HepG2 (cell line): Measurements from ENCODE around the gene SLC9A8. TPM values are rescaled to one million over a fixed set of nuclear protein-coding genes. Genes with fewer than 3 reads are reported as not detected.

Experiments used
- ATAC-seq: fragments of 200-7000 bp; cut with Tn5 transposase; 3 replicates; pipeline ENCODE4 v1.9.1; 2020; ENCODE audit warnings: mild to moderate bottlenecking, moderate library complexity
- BruUV-seq: library from RNA; stranded (reverse); fragments of 400-500 nt; replicated peaks from 2 replicates; lab custom pipeline; 2021; lab: Mats Ljungman, UMichigan
- CTCF ChIA-PET: fragments of 300-600 bp; formaldehyde crosslinking; extraction: SDS; loops from one replicate; lab custom pipeline; 2021; ENCODE audit warnings: low total read pairs, inconsistent platforms, low intra/inter-chr PET ratio; lab: Yijun Ruan, JAX
- POLR2A ChIA-PET: fragments of 350-600 bp; sonication (Branson Sonifier 250); formaldehyde crosslinking; loops from one replicate; lab custom pipeline; 2020; ENCODE audit warnings: antibody characterized with exemption, inconsistent platforms; lab: Yijun Ruan, JAX
- DNase-seq: peaks from one replicate; pipeline ENCODE4 v3.0.0-alpha.2; 2015; ENCODE audit warnings: low spot score
- FAIRE-seq: peaks from 3 replicates; lab custom pipeline; 2011; peaks lifted over from hg19 to GRCh38; lab: Jason Lieb, UNC
- H2AFZ ChIP-seq: one replicate; pipeline ENCODE4 v1.6.1; 2011; ENCODE audit warnings: low read length, inconsistent platforms
- H3K27ac ChIP-seq: fragments of 300-600 bp; 3 replicates; pipeline ENCODE4 v1.8.0; 2011; ENCODE audit warnings: mixed run types, mild to moderate bottlenecking, mixed read lengths, low read length, inconsistent platforms; ENCODE audit not compliant: insufficient read depth; ENCODE audit errors: extremely low read length
- H3K27me3 ChIP-seq, 2 experiments: fragments of 200-600 bp in 1 of 2; 2 replicates in 1 of 2; 3 replicates in 1 of 2; pipeline versions ENCODE4 v1.6.0 to v1.8.0; 2011; ENCODE audit warnings: low read length in 2 of 2, mild to moderate bottlenecking in 2 of 2, moderate library complexity in 2 of 2, inconsistent platforms in 1 of 2; ENCODE audit not compliant: insufficient read depth in 2 of 2, control insufficient read depth in 1 of 2
- H3K36me3 ChIP-seq, 2 experiments: fragments of 200-600 bp in 1 of 2; replicated peaks in 1 of 2; 2 replicates in 1 of 2; 3 replicates in 1 of 2; pipeline versions ENCODE4 v1.5.1 to v1.8.0; 2011; ENCODE audit warnings: low read length in 2 of 2, inconsistent platforms in 1 of 2; ENCODE audit not compliant: insufficient read depth in 2 of 2, control insufficient read depth in 1 of 2
- H3K4me1 ChIP-seq: 2 replicates; pipeline ENCODE4 v1.5.1; 2012; ENCODE audit warnings: low read length, inconsistent platforms; ENCODE audit not compliant: insufficient read depth
- H3K4me2 ChIP-seq: 2 replicates; pipeline ENCODE4 v1.6.0; 2011; ENCODE audit warnings: low read depth, low read length, inconsistent platforms
- H3K4me3 ChIP-seq, 3 experiments: fragments of 200-600 bp in 1 of 3; sonication (generic), shearing (Covaris generic) in 1 of 3; replicated peaks in 1 of 3; 2 replicates each; pipeline ENCODE4 v1.5.1; 2011 to 2016; ENCODE audit warnings: low read length in 3 of 3, inconsistent platforms in 2 of 3, low read depth in 2 of 3, mild to moderate bottlenecking in 2 of 3, control low read depth in 1 of 3, mixed read lengths in 1 of 3; ENCODE audit not compliant: insufficient read depth in 1 of 3
- H3K79me2 ChIP-seq: one replicate; pipeline ENCODE4 v1.6.1; 2011; ENCODE audit warnings: low read length, inconsistent platforms; ENCODE audit not compliant: insufficient read depth
- H3K9ac ChIP-seq: 2 replicates; pipeline ENCODE4 v1.6.0; 2011; ENCODE audit warnings: mild to moderate bottlenecking, low read depth, low read length, inconsistent platforms; ENCODE audit not compliant: insufficient read depth
- H3K9me3 ChIP-seq: 2 replicates; pipeline ENCODE4 v1.5.1; 2012; ENCODE audit warnings: mild to moderate bottlenecking, low read length
- H4K20me1 ChIP-seq: 2 replicates; pipeline ENCODE4 v1.6.0; 2011; ENCODE audit warnings: inconsistent platforms, mild to moderate bottlenecking, low read length, moderate library complexity; ENCODE audit not compliant: insufficient read depth
- ADNP ChIP-seq: sonication (generic); formaldehyde crosslinking; IDR thresholded peaks from 2 replicates; pipeline ENCODE4 v1.4.0; 2020; ENCODE audit warnings: missing genetic modification reagents
- ELF3 ChIP-seq: IDR thresholded peaks from 2 replicates; pipeline ENCODE4 v1.6.1; 2016; ENCODE audit warnings: missing genetic modification reagents, missing compliant biosample characterization
- HHEX ChIP-seq: IDR thresholded peaks from 2 replicates; pipeline ENCODE4 v1.6.1; 2016; ENCODE audit warnings: control low read depth
- HMG20A ChIP-seq: IDR thresholded peaks from 2 replicates; pipeline ENCODE4 v1.6.1; 2016; ENCODE audit warnings: borderline replicate concordance
- LCORL ChIP-seq, 2 experiments: fragments of 450-650 bp in 1 of 2; sonication (generic) in 1 of 2; formaldehyde crosslinking in 1 of 2; IDR thresholded peaks; 2 replicates each; pipeline versions ENCODE4 v1.5.0 to v1.6.1; 2017 to 2020; ENCODE audit warnings: antibody characterized with exemption in 1 of 2, missing genetic modification reagents in 1 of 2
- NFIC ChIP-seq: IDR thresholded peaks from 2 replicates; pipeline ENCODE4 v1.6.1; 2012; ENCODE audit warnings: mild to moderate bottlenecking, low read length, inconsistent platforms
- NR2C2 ChIP-seq: sonication (generic); formaldehyde crosslinking; IDR thresholded peaks from 2 replicates; pipeline ENCODE4 v1.4.0; 2020; ENCODE audit warnings: missing genetic modification reagents, mild to moderate bottlenecking, moderate library complexity, borderline replicate concordance
- NR2F6 ChIP-seq, 2 experiments: IDR thresholded peaks; 2 replicates each; pipeline ENCODE4 v1.6.1; 2016; ENCODE audit warnings: antibody characterized with exemption in 1 of 2, mild to moderate bottlenecking in 1 of 2
- RARA ChIP-seq: IDR thresholded peaks from 2 replicates; pipeline ENCODE4 v1.6.1; 2016; ENCODE audit warnings: missing genetic modification reagents, missing compliant biosample characterization
- SOX5 ChIP-seq: IDR thresholded peaks from 2 replicates; pipeline ENCODE4 v1.6.1; 2016; ENCODE audit warnings: borderline replicate concordance
- SOX6 ChIP-seq, 2 experiments: fragments of 450-650 bp in 1 of 2; sonication (generic) in 1 of 2; formaldehyde crosslinking in 1 of 2; IDR thresholded peaks; 2 replicates each; pipeline versions ENCODE4 v1.4.0 to v1.6.1; 2017 to 2020; ENCODE audit warnings: antibody characterized with exemption in 1 of 2, mild to moderate bottlenecking in 1 of 2, missing genetic modification reagents in 1 of 2
- TEAD3 ChIP-seq: optimal IDR thresholded peaks from 2 replicates; pipeline ENCODE3; 2016; ENCODE audit warnings: borderline replicate concordance
- TGIF2 ChIP-seq: IDR thresholded peaks from 2 replicates; pipeline ENCODE4 v1.6.1; 2016; ENCODE audit warnings: control low read depth, missing compliant biosample characterization
- ZNF292 ChIP-seq: sonication (generic); formaldehyde crosslinking; IDR thresholded peaks from 2 replicates; pipeline ENCODE4 v1.8.1; 2022; ENCODE audit warnings: mild to moderate bottlenecking, low read depth, missing genetic modification reagents, borderline replicate concordance
- ZNF574 ChIP-seq: sonication (generic); formaldehyde crosslinking; IDR thresholded peaks from 2 replicates; pipeline ENCODE4 v1.4.0; 2020; ENCODE audit warnings: missing genetic modification reagents
- ZNF605 ChIP-seq: sonication (generic); formaldehyde crosslinking; IDR thresholded peaks from 2 replicates; pipeline ENCODE4 v1.8.0; 2022; ENCODE audit warnings: mild to moderate bottlenecking, missing genetic modification reagents
- ZNF709 ChIP-seq: sonication (generic); formaldehyde crosslinking; IDR thresholded peaks from 2 replicates; pipeline ENCODE4 v1.5.0; 2020; ENCODE audit warnings: mild to moderate bottlenecking, missing genetic modification reagents
- WGBS: methylation state at CpG from one replicate; pipeline ENCODE4 v1.1.6; 2017; ENCODE audit warnings: low lambda C conversion rate; 5-methylcytosine and 5-hydroxymethylcytosine counted together
- in situ Hi-C: cut with HindIII; loops from 2 replicates; pipeline ENCODE4 v1.10.0; 2017; ENCODE audit warnings: low pct_unique_long_range_greater_than_20kb; ENCODE audit not compliant: extremely low pct_ligation_motif_present
- intact Hi-C: fragments of 100-400 bp; cut with micrococcal nuclease; formaldehyde crosslinking; loops from one replicate; pipeline ENCODE4 v1.10.0; 2022; ENCODE audit not compliant: unreplicated experiment
- polyA plus RNA-seq, 8 experiments: library from polyadenylated mRNA; depleted of rRNA in 3 of 8; stranded (reverse) in 7 of 8; unstranded in 1 of 8; fragments of >200 nt; fragmentation: Illumina TruSeq in 4 of 8; extraction: Trizol in 4 of 8; gene quantifications; 2 replicates each; pipeline versions ENCODE4 v1.2.1 to v1.2.3, GENCODE V29; 2011 to 2016; ENCODE audit warnings: low read depth in 4 of 8, missing spikeins in 1 of 8, mixed read lengths in 1 of 8; ENCODE audit not compliant: insufficient read depth in 1 of 8
- total RNA-seq, 5 experiments: library from RNA; depleted of rRNA; stranded (reverse); fragments of >200 nt; fragmentation: Illumina TruSeq; extraction: Trizol; gene quantifications; 2 replicates each; pipeline ENCODE4 v1.2.3, GENCODE V29; 2016; ENCODE audit warnings: low read depth in 1 of 5
- TF ChIP-seq, protein P1 (sequence below): IDR thresholded peaks from 2 replicates; pipeline ENCODE4 v1.6.1; 2012; ENCODE audit warnings: inconsistent platforms
- TF ChIP-seq, protein P2 (sequence below): sonication (generic); formaldehyde crosslinking; IDR thresholded peaks from 2 replicates; pipeline ENCODE4 v1.5.0; 2020; ENCODE audit warnings: missing genetic modification reagents
- TF ChIP-seq, protein P3 (sequence below): sonication (generic); IDR thresholded peaks from 2 replicates; pipeline ENCODE4 v1.6.1; 2016; ENCODE audit warnings: low read depth, borderline replicate concordance

The SLC9A8 gene
- total and polyA plus RNA-seq, 2 of the 13 experiments (the other 11 are each of a cell fraction or from before 2014, with no cell fraction given): 4.1 to 7.4 TPM

DNA sequence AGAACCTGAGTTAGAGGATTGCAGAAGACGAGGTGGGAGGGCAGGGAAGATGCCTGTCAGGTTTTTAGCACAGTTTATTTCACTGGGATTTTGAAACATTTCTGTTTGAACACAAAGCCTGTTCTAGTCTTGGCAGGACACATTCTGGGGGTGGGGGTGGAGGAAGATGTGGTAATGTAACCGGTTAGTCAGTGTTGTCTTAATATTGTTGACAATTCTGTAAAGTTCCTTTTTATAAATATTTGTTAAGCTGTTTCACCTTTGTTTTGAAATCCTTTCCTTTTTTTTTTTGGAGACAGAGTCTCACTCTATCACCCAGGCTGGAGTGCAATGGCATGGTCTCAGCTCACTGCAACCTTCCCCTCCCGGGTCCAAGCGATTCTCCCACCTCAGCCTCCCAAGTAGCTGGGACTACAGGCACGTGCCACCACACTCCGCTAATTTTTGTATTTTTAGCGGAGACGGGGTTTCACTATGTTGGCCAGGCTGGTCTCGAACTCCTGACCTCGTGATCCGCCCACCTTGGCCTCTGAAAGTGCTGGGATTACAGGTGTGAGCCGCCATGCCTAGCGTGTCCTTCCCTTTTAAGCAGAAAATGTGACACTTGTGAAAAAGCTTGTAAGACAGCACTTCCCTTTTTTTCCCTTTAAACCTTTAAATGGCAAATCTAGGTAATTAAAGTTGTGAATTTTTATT lies 20.2 kb downstream of the SLC9A8 start:
- H3K9ac ChIP-seq: no peak overlapping the region
- BruUV-seq: no TSS peak
- FAIRE-seq (peak; percentile 69), ATAC-seq (peak; percentile 53), DNase-seq (peak; percentile 70)
- no peaks in the 10 kb centered on the region for H3K9me3 ChIP-seq
- ChIA-PET POLR2A (interaction anchor here (0.9 to 1.9 kb wide), 9 partner anchors 9 to 232 kb away, joined by 3 to 8 read pairs (median 4); partner anchors contain the start of gene SLC9A8), CTCF (no interaction called here)
- in situ Hi-C loops: no loop called here
- H3K27me3 ChIP-seq: no peaks in the 10 kb centered on the region
- intact Hi-C loops: no loop called here
- H4K20me1 ChIP-seq: no peaks in the 10 kb centered on the region
- H3K79me2 ChIP-seq: no peaks in the 10 kb centered on the region
- 79% methylated on average over 13 of the region's 13 CpGs for WGBS
- peak overlapping the region; percentile 6; the same call in 1 of the 2 replicates for H3K4me2 ChIP-seq
- H3K4me1 ChIP-seq: peaks cover 30% of the 10 kb centered on the region
- peak overlapping the region; percentile 48 for H3K27ac ChIP-seq
- H3K4me3 ChIP-seq: no peak overlapping the region
- no peak overlapping the region for H2AFZ ChIP-seq
- H3K36me3 ChIP-seq: 0 out of 5 replicates have a peak, but pooled peaks cover 0 to 11% of the 10 kb centered on the region in 2 experiments
- peak; percentile 37; the same call in 1 of the 2 replicates for TF ChIP-seq NR2C2 (CRISPR knock-in tag)
- peak; percentile 32; the same call in 1 of the 2 replicates for TF ChIP-seq ELF3 (CRISPR knock-in tag)
- no peak for TF ChIP-seq TGIF2 (CRISPR knock-in tag)
- TF ChIP-seq, protein P1, sequence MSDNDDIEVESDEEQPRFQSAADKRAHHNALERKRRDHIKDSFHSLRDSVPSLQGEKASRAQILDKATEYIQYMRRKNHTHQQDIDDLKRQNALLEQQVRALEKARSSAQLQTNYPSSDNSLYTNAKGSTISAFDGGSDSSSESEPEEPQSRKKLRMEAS: peak; percentile 49
- TF ChIP-seq HHEX (CRISPR knock-in tag): 0 out of 2 replicates have a peak, but pooled peaks have one; percentile 6
- peak; percentile 55; the same call in 1 of the 2 replicates for TF ChIP-seq HMG20A (CRISPR knock-in tag)
- TF ChIP-seq, protein P2, sequence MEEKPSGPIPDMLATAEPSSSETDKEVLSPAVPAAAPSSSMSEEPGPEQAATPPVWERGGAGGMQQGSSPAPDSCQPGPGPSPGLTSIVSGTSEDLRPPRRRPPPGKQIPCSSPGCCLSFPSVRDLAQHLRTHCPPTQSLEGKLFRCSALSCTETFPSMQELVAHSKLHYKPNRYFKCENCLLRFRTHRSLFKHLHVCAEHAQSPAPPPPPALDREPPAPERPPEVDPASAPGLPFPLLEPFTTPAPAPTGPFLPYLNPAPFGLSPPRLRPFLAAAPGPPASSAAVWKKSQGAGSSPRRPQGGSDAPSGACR (CRISPR knock-in tag): 0 out of 2 replicates have a peak, but pooled peaks have one; percentile 15
- peak; percentile 66; the same call in 1 of the 2 replicates for TF ChIP-seq NFIC
- peak; percentile 46; the same call in 1 of the 2 replicates for TF ChIP-seq NR2F6 (IDR thresholded peaks at IDR 0.05)
- TF ChIP-seq NR2F6 (CRISPR knock-in tag; IDR thresholded peaks at IDR 0.05): no peak
- TF ChIP-seq LCORL (IDR thresholded peaks at IDR 0.05): 0 out of 2 replicates have a peak, but pooled peaks have one; percentile 10
- peak; percentile 82 for TF ChIP-seq LCORL (CRISPR knock-in tag; IDR thresholded peaks at IDR 0.05)
- TF ChIP-seq, protein P3, sequence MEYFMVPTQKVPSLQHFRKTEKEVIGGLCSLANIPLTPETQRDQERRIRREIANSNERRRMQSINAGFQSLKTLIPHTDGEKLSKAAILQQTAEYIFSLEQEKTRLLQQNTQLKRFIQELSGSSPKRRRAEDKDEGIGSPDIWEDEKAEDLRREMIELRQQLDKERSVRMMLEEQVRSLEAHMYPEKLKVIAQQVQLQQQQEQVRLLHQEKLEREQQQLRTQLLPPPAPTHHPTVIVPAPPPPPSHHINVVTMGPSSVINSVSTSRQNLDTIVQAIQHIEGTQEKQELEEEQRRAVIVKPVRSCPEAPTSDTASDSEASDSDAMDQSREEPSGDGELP: no peak
- TF ChIP-seq ZNF709 (CRISPR knock-in tag): 0 out of 2 replicates have a peak, but pooled peaks have one; percentile 0
- TF ChIP-seq ZNF574 (CRISPR knock-in tag): 0 out of 2 replicates have a peak, but pooled peaks have one; percentile 20
- peak; percentile 66; the same call in 1 of the 2 replicates for TF ChIP-seq ADNP
- peak; percentile 81 for TF ChIP-seq TEAD3 (CRISPR knock-in tag)
- 0 out of 2 replicates have a peak, but pooled peaks have one; percentile 66 for TF ChIP-seq ZNF292 (CRISPR knock-in tag)
- peak; percentile 71; the same call in 1 of the 2 replicates for TF ChIP-seq SOX5 (CRISPR knock-in tag)
- TF ChIP-seq SOX6 (IDR thresholded peaks at IDR 0.05): no peak
- TF ChIP-seq SOX6 (CRISPR knock-in tag; IDR thresholded peaks at IDR 0.05): peak; percentile 91
- no peak for TF ChIP-seq ZNF605
- peak; percentile 66; the same call in 1 of the 2 replicates for TF ChIP-seq RARA (CRISPR knock-in tag)
